Neural progenitor cell (in vitro differentiated cells): Measurements from ENCODE around the gene MTG2. TPM values are rescaled to one million over a fixed set of nuclear protein-coding genes. Genes with fewer than 3 reads are reported as not detected.

Source experiments
- DNase-seq: peaks from one replicate; pipeline ENCODE4 v3.0.0-alpha.2; 2016; ENCODE audit warnings: low spot score
- H2AFZ ChIP-seq: fragments of 200-600 bp; sonication (generic); replicated peaks from 2 replicates; pipeline ENCODE4 v1.6.1; 2016; ENCODE audit warnings: antibody characterized with exemption
- H3F3A ChIP-seq: fragments of 200-600 bp; sonication (generic); 2 replicates; pipeline ENCODE4 v1.6.1; 2016; ENCODE audit warnings: antibody characterized with exemption, low read depth
- H3K27ac ChIP-seq: fragments of 200-600 bp; sonication (generic); 2 replicates; pipeline ENCODE4 v1.5.1; 2016; ENCODE audit warnings: mild to moderate bottlenecking
- H3K27me3 ChIP-seq: fragments of 200-600 bp; sonication (generic); 2 replicates; pipeline ENCODE4 v1.6.1; 2016; ENCODE audit warnings: mild to moderate bottlenecking, moderate library complexity
- H3K36me3 ChIP-seq: fragments of 200-600 bp; sonication (generic); 2 replicates; pipeline ENCODE4 v1.5.1; 2016
- H3K4me1 ChIP-seq: fragments of 200-600 bp; sonication (generic); 2 replicates; pipeline ENCODE4 v1.6.1; 2016; ENCODE audit warnings: mixed run types
- H3K4me2 ChIP-seq: fragments of 200-600 bp; sonication (generic); 2 replicates; pipeline ENCODE4 v1.6.1; 2016
- H3K4me3 ChIP-seq: fragments of 200-600 bp; sonication (generic); 2 replicates; pipeline ENCODE4 v1.5.1; 2016
- H3K79me2 ChIP-seq: fragments of 200-600 bp; sonication (generic); 2 replicates; pipeline ENCODE4 v1.6.1; 2016; ENCODE audit warnings: low read depth
- H3K9ac ChIP-seq: fragments of 200-600 bp; sonication (generic); 2 replicates; pipeline ENCODE4 v1.6.1; 2016
- H3K9me3 ChIP-seq: fragments of 200-600 bp; sonication (generic); 2 replicates; pipeline ENCODE4 v1.5.1; 2016; ENCODE audit warnings: low read depth
- H4K20me1 ChIP-seq: fragments of 200-600 bp; sonication (generic); 2 replicates; pipeline ENCODE4 v1.6.1; 2016; ENCODE audit warnings: low read depth
- H3K27ac Mint-ChIP-seq: 3 replicates; pipeline ENCODE4 v1.8.0; 2021; ENCODE audit warnings: mixed read lengths
- H3K27me3 Mint-ChIP-seq: 2 replicates; pipeline ENCODE4 v1.8.0; 2022; ENCODE audit warnings: low read depth, mild to moderate bottlenecking, inconsistent platforms, moderate library complexity, mixed read lengths; ENCODE audit not compliant: insufficient read depth
- H3K36me3 Mint-ChIP-seq: 3 replicates; pipeline ENCODE4 v1.8.0; 2021; ENCODE audit warnings: mixed read lengths
- H3K4me1 Mint-ChIP-seq: 3 replicates; pipeline ENCODE4 v1.8.0; 2021; ENCODE audit warnings: mixed read lengths
- H3K4me3 Mint-ChIP-seq: 3 replicates; pipeline ENCODE4 v1.8.0; 2021; ENCODE audit warnings: mild to moderate bottlenecking, moderate library complexity, mixed read lengths
- H3K9me3 Mint-ChIP-seq: 3 replicates; pipeline ENCODE4 v1.8.0; 2020; ENCODE audit warnings: mixed read lengths
- CTCF ChIP-seq: fragments of 200-600 bp; sonication (generic); IDR thresholded peaks from 2 replicates; pipeline ENCODE4 v1.5.1; 2017; ENCODE audit warnings: antibody characterized with exemption, mild to moderate bottlenecking
- EZH2 ChIP-seq: fragments of 200-600 bp; sonication (generic); IDR thresholded peaks from 2 replicates; pipeline ENCODE4 v1.6.1; 2017; ENCODE audit warnings: antibody characterized with exemption, mild to moderate bottlenecking, moderate library complexity
- EZH2phosphoT487 ChIP-seq: fragments of 200-600 bp; sonication (generic); IDR thresholded peaks from 2 replicates; pipeline ENCODE4 v1.6.1; 2017; ENCODE audit warnings: antibody characterized with exemption
- total RNA-seq: library from RNA; depleted of rRNA; stranded (reverse); fragments of >200 nt; gene quantifications from 2 replicates; pipeline ENCODE4 v1.2.3, GENCODE V29; 2015; ENCODE audit warnings: low replicate concordance

The MTG2 gene
- total RNA-seq, 1 donor from 2014 or later, result 16.2 TPM

- Histone ChIP-seq H3K9ac (no peak overlapping the region), H3K4me2 (no peak overlapping the region), H3K27ac (no peak overlapping the region), H3F3A (no peaks in the 10 kb centered on the region), H4K20me1 (peaks cover 3% of the 10 kb centered on the region), H3K36me3 (no peaks in the 10 kb centered on the region), H3K9me3 (no peaks in the 10 kb centered on the region), H3K4me3 (no peak overlapping the region), H2AFZ (no peak overlapping the region), H3K27me3 (peaks cover 16% of the 10 kb centered on the region), H3K79me2 (no peaks in the 10 kb centered on the region), H3K4me1 (peaks cover 5% of the 10 kb centered on the region)
- H3K27ac Mint-ChIP-seq, result no peak overlapping the region
- no peak for DNase-seq
- TF ChIP-seq EZH2 (no peak), CTCF (no peak), EZH2phosphoT487 (no peak)
- H3K27me3 Mint-ChIP-seq, result peaks cover 15% of the 10 kb centered on the region
- no peak overlapping the region for H3K4me3 Mint-ChIP-seq
- H3K9me3 Mint-ChIP-seq, result no peaks in the 10 kb centered on the region
- no peaks in the 10 kb centered on the region for H3K36me3 Mint-ChIP-seq
- peaks cover 12% of the 10 kb centered on the region for H3K4me1 Mint-ChIP-seq
Observed at GRCh38 chr20:62211216-62211615, 28.4 kb downstream of the MTG2 start.

- no peak overlapping the region for H3K27ac Mint-ChIP-seq
- no peak overlapping the region for H3K9ac ChIP-seq
- H3K4me2 ChIP-seq, result no peak overlapping the region
- no peak overlapping the region for H3K4me3 ChIP-seq
- no peaks in the 10 kb centered on the region for H3K9me3 ChIP-seq
- H3K27me3 Mint-ChIP-seq, result peaks cover 15% of the 10 kb centered on the region
- H3K4me3 Mint-ChIP-seq, result no peak overlapping the region
- no peak for DNase-seq
- H3K4me1 Mint-ChIP-seq, result peaks cover 12% of the 10 kb centered on the region
- H3K36me3 ChIP-seq, result no peaks in the 10 kb centered on the region
- no peak overlapping the region for H3K27ac ChIP-seq
- H2AFZ ChIP-seq, result no peak overlapping the region
- H3K36me3 Mint-ChIP-seq, result no peaks in the 10 kb centered on the region
- H3F3A ChIP-seq, result no peaks in the 10 kb centered on the region
- H3K9me3 Mint-ChIP-seq, result no peaks in the 10 kb centered on the region
- TF ChIP-seq EZH2, result no peak
- no peak for TF ChIP-seq EZH2phosphoT487
- no peak for TF ChIP-seq CTCF
- H3K27me3 ChIP-seq, result peaks cover 22% of the 10 kb centered on the region
- no peaks in the 10 kb centered on the region for H3K79me2 ChIP-seq
- H4K20me1 ChIP-seq, result peaks cover 3% of the 10 kb centered on the region
- peaks cover 5% of the 10 kb centered on the region for H3K4me1 ChIP-seq
Observed at GRCh38 chr20:62211769-62212288, 29.0 kb downstream of the MTG2 start.

- Histone ChIP-seq H3K4me2 (no peak overlapping the region), H3K27me3 (peaks cover 27% of the 10 kb centered on the region), H3K27ac (no peak overlapping the region), H3K79me2 (no peaks in the 10 kb centered on the region), H3K9ac (no peak overlapping the region), H3K4me3 (no peak overlapping the region), H2AFZ (no peak overlapping the region), H3K9me3 (no peaks in the 10 kb centered on the region), H3K4me1 (peaks cover 5% of the 10 kb centered on the region), H3F3A (no peaks in the 10 kb centered on the region), H3K36me3 (no peaks in the 10 kb centered on the region), H4K20me1 (peaks cover 5% of the 10 kb centered on the region)
- no peak for DNase-seq
- peaks cover 16% of the 10 kb centered on the region for H3K27me3 Mint-ChIP-seq
- no peaks in the 10 kb centered on the region for H3K9me3 Mint-ChIP-seq
- peaks cover 8% of the 10 kb centered on the region for H3K4me1 Mint-ChIP-seq
- H3K4me3 Mint-ChIP-seq, result peak overlapping the region; percentile 53
- H3K27ac Mint-ChIP-seq, result no peak overlapping the region
- TF ChIP-seq EZH2, result no peak
- TF ChIP-seq CTCF, result no peak
- TF ChIP-seq EZH2phosphoT487, result no peak
- H3K36me3 Mint-ChIP-seq, result no peaks in the 10 kb centered on the region
Observed at GRCh38 chr20:62212299-62212698, 29.5 kb downstream of the MTG2 start.
